Spleen (tissue), 11 donors: Measurements from ENCODE around the gene B4GALT2. TPM values are rescaled to one million over a fixed set of nuclear protein-coding genes. Genes with fewer than 3 reads are reported as not detected.

ENCODE experiments used
- DNase-seq: peaks from one replicate; pipeline ENCODE4 v3.0.0-alpha.2; 2020
- H3K27ac ChIP-seq, 8 donors: fragments of 200-600 bp; sonication (generic) in 7 of 8; 1 replicate in 4 of 8; 2 replicates in 4 of 8; pipeline versions ENCODE4 v1.5.0 to v1.8.0; 2016 to 2021; ENCODE audit warnings: inconsistent platforms in 4 of 8, mild to moderate bottlenecking in 4 of 8, moderate library complexity in 1 of 8
- H3K27me3 ChIP-seq, 7 donors: fragments of 200-600 bp; sonication (generic) in 6 of 7; replicated peaks in 1 of 7; 1 replicate in 4 of 7; 2 replicates in 3 of 7; pipeline versions ENCODE4 v1.5.0 to v1.8.0; 2016 to 2021; ENCODE audit warnings: inconsistent platforms in 3 of 7, mild to moderate bottlenecking in 1 of 7
- H3K36me3 ChIP-seq, 6 donors: fragments of 200-600 bp; sonication (generic) in 5 of 6; 1 replicate in 4 of 6; 2 replicates in 2 of 6; pipeline versions ENCODE4 v1.5.0 to v1.8.0; 2016 to 2021; ENCODE audit warnings: inconsistent platforms in 2 of 6
- H3K4me1 ChIP-seq, 6 donors: fragments of 200-600 bp; sonication (generic) in 5 of 6; 1 replicate in 3 of 6; 2 replicates in 3 of 6; pipeline versions ENCODE4 v1.5.0 to v1.8.0; 2016 to 2021; ENCODE audit warnings: inconsistent platforms in 3 of 6
- H3K4me3 ChIP-seq, 8 donors: fragments of 200-600 bp; sonication (generic) in 7 of 8; 1 replicate in 4 of 8; 2 replicates in 4 of 8; pipeline versions ENCODE4 v1.5.0 to v1.8.0; 2016 to 2021; ENCODE audit warnings: inconsistent platforms in 4 of 8, mild to moderate bottlenecking in 4 of 8, moderate library complexity in 2 of 8
- H3K9me3 ChIP-seq, 8 donors: fragments of 200-600 bp; sonication (generic) in 7 of 8; 1 replicate in 4 of 8; 2 replicates in 4 of 8; pipeline versions ENCODE4 v1.5.0 to v1.8.0; 2016 to 2021; ENCODE audit warnings: inconsistent platforms in 4 of 8
- CTCF ChIP-seq, 11 experiments: fragments of 200-600 bp in 7 of 11; fragments of 450-650 bp in 4 of 11; sonication (generic) in 4 of 11; IDR thresholded peaks in 8 of 11; conservative IDR thresholded peaks in 3 of 11; 1 replicate in 7 of 11; 2 replicates in 4 of 11; pipeline versions ENCODE4 v1.4.0 to v1.8.0; 2016 to 2021; ENCODE audit warnings: antibody characterized with exemption in 11 of 11, inconsistent platforms in 4 of 11, mild to moderate bottlenecking in 1 of 11
- POLR2A ChIP-seq, 3 donors: fragments of 450-650 bp; IDR thresholded peaks; one replicate each; pipeline ENCODE4 v1.5.1; 2017; ENCODE audit warnings: antibody characterized with exemption in 3 of 3, mild to moderate bottlenecking in 1 of 3
- POLR2AphosphoS5 ChIP-seq, 3 donors: sonication (generic); formaldehyde crosslinking; IDR thresholded peaks; one replicate each; pipeline ENCODE4 v1.5.1; 2017; ENCODE audit warnings: antibody characterized with exemption in 3 of 3
- WGBS, 5 donors: extraction: QIAGEN DNeasy Blood & Tissue Kit in 3 of 5; methylation state at CpG; one replicate each; pipeline versions ENCODE4 v1.1.5 to v1.1.7; 2013 to 2018; 5-methylcytosine and 5-hydroxymethylcytosine counted together
- intact Hi-C: fragments of 100-400 bp; cut with DNase I; formaldehyde crosslinking; loops from one replicate; pipeline ENCODE4 v1.15.0; 2023; ENCODE audit warnings: low total_unique reads
- polyA plus RNA-seq, 3 donors: library from polyadenylated mRNA; stranded (reverse); fragments of 200-250 nt; gene quantifications; one replicate each; pipeline ENCODE4 v1.2.1, GENCODE V29; 2013
- total RNA-seq, 7 donors: library from RNA; depleted of rRNA in 3 of 7; stranded (reverse); fragments of >200 nt in 3 of 7; fragmentation: NEBNext Ultra II Directional in 4 of 7; extraction: Animal tissue kit (Norgen Biotek cat#: 25700) in 4 of 7; gene quantifications; one replicate each; pipeline versions ENCODE4 v1.1.0 to v1.2.1, GENCODE V29; 2016 to 2021
- donor health status: healthy with polysubstance abuse.
- donor health status: DM: no; HTN: no; CAD: no; lungs with moderate emphysema.
- donor health status: DM: no; HTN: no; CAD: no.
- donor health status: Bipolar disorder and iron deficiency.
- donor health status: healthy.
- donor health status: DM: no; HTN: no; CAD: no.
- donor health status: DM: yes; HTN: yes; CAD: no.

The B4GALT2 gene
- total and polyA plus RNA-seq, 10 donors, result 7.0 to 23.3 (median 12.8) TPM

DNA sequence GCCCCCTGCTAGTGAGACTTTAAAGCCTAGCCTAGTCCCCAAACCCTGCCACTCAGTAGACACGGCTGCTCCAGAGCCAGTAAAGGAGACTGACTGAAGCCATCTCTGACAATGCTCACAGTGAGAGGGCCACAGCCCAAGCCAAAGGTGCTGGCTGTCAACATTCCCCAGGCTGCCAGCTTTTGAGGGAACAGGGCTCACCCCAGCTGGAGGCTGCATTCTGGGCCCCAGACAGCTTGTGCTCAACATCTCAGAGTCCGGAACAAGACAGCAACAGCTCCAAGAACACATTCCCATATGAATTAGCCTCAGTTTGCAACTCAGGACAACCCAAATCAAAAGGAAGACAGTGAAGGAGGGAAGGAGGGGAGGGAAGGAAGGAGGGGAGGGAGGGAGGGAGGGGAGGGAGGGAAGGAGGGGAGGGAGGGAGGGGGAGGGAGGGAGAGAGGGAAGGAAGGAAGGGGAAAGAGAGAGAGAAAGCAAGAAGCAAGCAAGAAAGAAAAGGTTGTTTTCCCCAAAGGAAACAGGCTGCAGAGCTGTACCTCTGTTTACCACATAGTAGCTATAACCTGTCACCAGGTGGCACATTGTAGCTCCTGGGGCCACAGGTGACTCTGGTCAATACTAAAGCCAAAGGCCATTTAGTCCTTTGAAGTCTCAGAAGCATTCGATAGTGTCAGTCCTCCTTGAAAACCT, 40.0 kb upstream of the B4GALT2 start:
- intact Hi-C loops, result loop anchor here (10.0 kb wide), 1 partner anchor 414 kb away; no protein-coding TSS in a partner anchor
- peak; percentile 25 for DNase-seq

GRCh38 chr1:43942411-43942810, 36.6 kb upstream of the B4GALT2 start:
- no peak overlapping the region for H3K27ac ChIP-seq
- intact Hi-C loops, result no loop called here
- H3K4me1 ChIP-seq, result peaks cover 10 to 29% (median 23%) of the 10 kb centered on the region in 6 donors
- no peak for TF ChIP-seq POLR2A (IDR thresholded peaks at IDR 0.05)
- no peak for TF ChIP-seq POLR2AphosphoS5 (IDR thresholded peaks at IDR 0.05)
- no peak for TF ChIP-seq CTCF (IDR thresholded peaks at IDR 0.05 in 8 of 11, conservative IDR thresholded peaks at IDR 0.05 in 3 of 11)
- no peaks in the 10 kb centered on the region for H3K9me3 ChIP-seq
- peak; percentile 11 for DNase-seq
- H3K4me3 ChIP-seq, result no peak overlapping the region
- H3K36me3 ChIP-seq, result no peaks in the 10 kb centered on the region
- H3K27me3 ChIP-seq, result no peaks in the 10 kb centered on the region
- 80 to 99% (median 86%) methylated on average over 3 of the region's 3 CpGs for WGBS, 5 donors

More for the DNA sequence above, 40.0 kb upstream of the B4GALT2 start:
- TF ChIP-seq POLR2A (IDR thresholded peaks at IDR 0.05), result no peak
- no peak for TF ChIP-seq CTCF (IDR thresholded peaks at IDR 0.05 in 8 of 11, conservative IDR thresholded peaks at IDR 0.05 in 3 of 11)
- no peak for TF ChIP-seq POLR2AphosphoS5 (IDR thresholded peaks at IDR 0.05)
- H3K4me1 ChIP-seq, result peaks cover 0 to 29% (median 22%) of the 10 kb centered on the region in 6 donors
- no peak overlapping the region for H3K4me3 ChIP-seq
- WGBS, 5 donors, result 76 to 96% (median 89%) methylated on average over 1 to 3 of the region's 3 CpGs
- no peak overlapping the region for H3K27ac ChIP-seq
- no peaks in the 10 kb centered on the region for H3K36me3 ChIP-seq
- peaks cover 0 to 30% (median 17%) of the 10 kb centered on the region in 7 donors for H3K27me3 ChIP-seq
- no peaks in the 10 kb centered on the region for H3K9me3 ChIP-seq

GRCh38 chr1:43944860-43945259, 34.1 kb upstream of the B4GALT2 start:
- no peak for DNase-seq
- Histone ChIP-seq H3K27me3 (no peaks in the 10 kb centered on the region), H3K4me3 (no peak overlapping the region), H3K27ac (no peak overlapping the region), H3K4me1 (peaks cover 20 to 51% (median 38%) of the 10 kb centered on the region in 6 donors), H3K9me3 (no peaks in the 10 kb centered on the region), H3K36me3 (peaks cover 0 to 10% (median 5%) of the 10 kb centered on the region in 6 donors)
- TF ChIP-seq CTCF (IDR thresholded peaks at IDR 0.05 in 8 of 11, conservative IDR thresholded peaks at IDR 0.05 in 3 of 11) (no peak), POLR2A (IDR thresholded peaks at IDR 0.05) (no peak), POLR2AphosphoS5 (IDR thresholded peaks at IDR 0.05) (no peak)
- intact Hi-C loops, result no loop called here
- WGBS, 5 donors, result 88 to 100% (median 91%) methylated on average over 1 of the region's 1 CpG

DNA sequence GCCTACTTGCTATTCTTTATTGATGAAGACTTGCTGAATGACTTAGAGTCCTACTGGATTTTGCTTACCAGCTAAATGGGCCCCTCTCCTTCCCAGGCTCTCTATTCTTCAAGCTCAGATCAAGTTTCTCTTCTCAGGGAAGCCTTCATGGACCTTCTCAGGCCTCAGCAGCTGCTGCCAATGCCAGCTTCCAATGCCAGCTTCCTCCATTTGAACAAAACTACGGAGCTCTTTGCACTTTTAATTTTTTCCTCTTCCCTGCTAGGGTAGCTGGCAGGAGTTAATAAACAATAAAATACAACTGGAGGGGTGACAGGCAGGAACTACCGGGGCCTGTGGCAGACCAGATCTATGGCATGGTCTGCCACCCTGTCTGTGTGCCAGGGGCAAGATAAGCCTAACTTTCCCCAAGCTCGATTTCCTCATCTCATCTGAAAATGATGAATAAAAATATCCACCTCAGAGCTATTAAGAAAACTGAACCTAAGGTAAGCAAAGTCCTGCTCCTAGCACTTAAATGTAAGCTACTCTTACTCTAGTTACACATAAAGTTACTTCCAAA, 33.3 kb upstream of the B4GALT2 start:
- no peak for DNase-seq
- Histone ChIP-seq H3K27ac (peak overlapping the region; percentile 90 to 99 (median 96)), H3K4me3 (peak overlapping the region; percentile 62 to 83 (median 70)), H3K9me3 (no peaks in the 10 kb centered on the region), H3K36me3 (peaks cover 0 to 19% (median 9%) of the 10 kb centered on the region in 6 donors), H3K4me1 (peaks cover 20 to 51% (median 38%) of the 10 kb centered on the region in 6 donors), H3K27me3 (no peaks in the 10 kb centered on the region)
- intact Hi-C loops, result no loop called here
- WGBS, 5 donors, result 6 to 13% (median 10%) methylated on average over 3 of the region's 3 CpGs
- TF ChIP-seq CTCF (IDR thresholded peaks at IDR 0.05 in 8 of 11, conservative IDR thresholded peaks at IDR 0.05 in 3 of 11) (no peak), POLR2AphosphoS5 (IDR thresholded peaks at IDR 0.05) (no peak)
